Right ventricle myocardium inferior (tissue), 1 donor: ENCODE results near the gene RECQL5. TPM values are rescaled to one million over a fixed set of nuclear protein-coding genes. Genes with fewer than 3 reads are reported as not detected.
A peak's percentile ranks its signal among the peaks of the same experiment; 100 is the strongest.
"Not testable (repeated sequence)": the region's sequence is repeated elsewhere in the genome, so short reads cannot be mapped to it uniquely, and the experiment has no call there.

Source experiments
- ATAC-seq: fragments of 200-7000 bp; cut with Tn5 transposase; one replicate; pipeline ENCODE4 v1.9.1; 2020; ENCODE audit warnings: mild to moderate bottlenecking, moderate library complexity
- DNase-seq: peaks from one replicate; pipeline ENCODE4 v3.0.0; 2021; ENCODE audit errors: missing footprints
- intact Hi-C: fragments of 100-400 bp; cut with DNase I; formaldehyde crosslinking; loops from one replicate; pipeline ENCODE4 v1.11.0; 2022
- total RNA-seq: library from RNA; stranded (reverse); fragmentation: NEBNext Ultra II Directional; extraction: Animal tissue kit (Norgen Biotek cat#: 25700); gene quantifications from one replicate; pipeline ENCODE4 v1.2.1, GENCODE V29; 2021
- donor health status: DM: no; HTN: yes; CAD: no; lungs with severe emphysema.

The RECQL5 gene
- total RNA-seq, 1 donor from 2014 or later, result 15.9 TPM

- ATAC-seq (no peak), DNase-seq (no peak)
- intact Hi-C loops, result loop anchor here (5.0 kb wide), 2 partner anchors 73 to 163 kb away; partner anchors contain the start of genes CASKIN2 and TSEN54
These were observed 77.0 kb downstream of the RECQL5 start for GRCh38 chr17:75589919-75590303.

- intact Hi-C loops, result loop anchor here (5.0 kb wide), 2 partner anchors 72 to 162 kb away; partner anchors contain the start of genes CASKIN2 and TSEN54
- ATAC-seq, result peak; percentile 92
- DNase-seq, result peak; percentile 99
These were observed 77.7 kb downstream of the RECQL5 start for GRCh38 chr17:75589012-75589918.

GRCh38 chr17:75588596-75589011 lies 78.3 kb downstream of the RECQL5 start:
- DNase-seq, result peak; percentile 79
- intact Hi-C loops, result loop anchor here (5.0 kb wide), 2 partner anchors 71 to 161 kb away; partner anchors contain the start of genes CASKIN2 and TSEN54
- peak; percentile 14 for ATAC-seq

- intact Hi-C loops, result loop anchor here (5.0 kb wide), 2 partner anchors 71 to 161 kb away; partner anchors contain the start of genes CASKIN2 and TSEN54
- peak; percentile 87 for DNase-seq
These were observed 79.0 kb downstream of the RECQL5 start, which contains the start of gene MYO15B for GRCh38 chr17:75587675-75588595. Gene MYO15B (plus strand): TSS chr17:75587800. CDS start chr17:75588058, 258 bp downstream.

GRCh38 chr17:75584849-75585175 lies 82.1 kb downstream of the RECQL5 start:
- intact Hi-C loops, result loop anchor here (5.0 kb wide), 2 partner anchors 68 to 158 kb away; partner anchors contain the start of genes CASKIN2 and TSEN54
- no peak for DNase-seq
- ATAC-seq, result no peak

More at GRCh38 chr17:75587675-75588595, 79.0 kb downstream of the RECQL5 start, which contains the start of gene MYO15B:
- peak; percentile 43 for ATAC-seq

- ATAC-seq, DNase-seq, intact Hi-C loops: not testable (repeated sequence)
These were observed 83.8 kb downstream of the RECQL5 start for GRCh38 chr17:75583197-75583596.

GRCh38 chr17:75581121-75581725 lies 85.7 kb downstream of the RECQL5 start:
- DNase-seq, ATAC-seq, intact Hi-C loops: not testable (repeated sequence)

Other genes starting within 250 kb of the RECQL5 start
- gene TMEM94, start 210.5 kb downstream of the RECQL5 start, total RNA-seq, result 50.3 TPM
- 39.1 TPM for gene CASKIN2, start 151.6 kb downstream of the RECQL5 start, total RNA-seq
- gene TSEN54, start 150.6 kb downstream of the RECQL5 start, total RNA-seq, result 6.1 TPM
- gene LLGL2, start 141.5 kb downstream of the RECQL5 start, total RNA-seq, result 4.1 TPM
- gene MYO15B, start 79.4 kb downstream of the RECQL5 start, total RNA-seq, result 43.7 TPM
- gene SMIM5, start 33.7 kb downstream of the RECQL5 start, total RNA-seq, result 11.4 TPM
- 47.4 TPM for gene SAP30BP, start 184 bp upstream of the RECQL5 start, total RNA-seq
- 7.5 TPM for gene ITGB4, start 54.3 kb upstream of the RECQL5 start, total RNA-seq
- gene GALK1, start 98.0 kb upstream of the RECQL5 start, total RNA-seq, result 23.8 TPM
- gene UNK, start 117.7 kb upstream of the RECQL5 start, total RNA-seq, result 16.0 TPM
- gene UNC13D, start 177.2 kb upstream of the RECQL5 start, total RNA-seq, result 10.7 TPM
- 151 TPM for gene WBP2, start 188.2 kb upstream of the RECQL5 start, total RNA-seq
- gene TRIM47, start 211.4 kb upstream of the RECQL5 start, total RNA-seq, result 39.4 TPM
- gene TRIM65, start 229.8 kb upstream of the RECQL5 start, total RNA-seq, result 11.3 TPM
- gene MRPL38, start 237.7 kb upstream of the RECQL5 start, total RNA-seq, result 115 TPM